Osteoblast (primary cell): ENCODE measurements around the gene ATRNL1. TPM values are rescaled to one million over a fixed set of nuclear protein-coding genes. Genes with fewer than 3 reads are reported as not detected.

ENCODE experiments used
- DNase-seq: peaks from one replicate; pipeline ENCODE4 v3.0.0; 2011; ENCODE audit warnings: low spot score, mixed read lengths; ENCODE audit not compliant: insufficient read length; ENCODE audit errors: missing footprints
- H2AFZ ChIP-seq: 2 replicates; pipeline ENCODE4 v1.6.0; 2011; ENCODE audit warnings: mild to moderate bottlenecking, low read length
- H3K27ac ChIP-seq: 2 replicates; pipeline ENCODE4 v1.5.1; 2011; ENCODE audit warnings: mild to moderate bottlenecking, low read depth, low read length, moderate library complexity
- H3K27me3 ChIP-seq: 2 replicates; pipeline ENCODE4 v1.6.0; 2012; ENCODE audit warnings: mild to moderate bottlenecking, control low read depth, inconsistent platforms, low read length, moderate library complexity; ENCODE audit not compliant: insufficient read depth
- H3K36me3 ChIP-seq: 2 replicates; pipeline ENCODE4 v1.5.1; 2011; ENCODE audit warnings: mild to moderate bottlenecking, low read length, control low read depth, moderate library complexity; ENCODE audit not compliant: insufficient read depth
- H3K4me1 ChIP-seq: 2 replicates; pipeline ENCODE4 v1.5.1; 2011; ENCODE audit warnings: mild to moderate bottlenecking, low read length, control low read depth, moderate library complexity; ENCODE audit not compliant: insufficient read depth
- H3K4me2 ChIP-seq: 2 replicates; pipeline ENCODE4 v1.6.0; 2011; ENCODE audit warnings: mild to moderate bottlenecking, low read length; ENCODE audit not compliant: insufficient read depth
- H3K4me3 ChIP-seq: fragments of 200-600 bp; sonication (generic); 3 replicates; pipeline ENCODE4 v1.5.1; 2012; ENCODE audit warnings: mild to moderate bottlenecking, low read length, inconsistent platforms; ENCODE audit not compliant: insufficient read depth
- H3K79me2 ChIP-seq: 2 replicates; pipeline ENCODE4 v1.6.0; 2012; ENCODE audit warnings: mild to moderate bottlenecking, low read length, control low read depth, inconsistent platforms; ENCODE audit not compliant: insufficient read depth
- H3K9me3 ChIP-seq: 2 replicates; pipeline ENCODE4 v1.5.1; 2011; ENCODE audit warnings: low read depth, low read length, control low read depth
- H4K20me1 ChIP-seq: 2 replicates; pipeline ENCODE4 v1.6.0; 2012; ENCODE audit warnings: mild to moderate bottlenecking, low read length, control low read depth; ENCODE audit not compliant: insufficient read depth
- CTCF ChIP-seq: IDR thresholded peaks from 2 replicates; pipeline ENCODE4 v1.5.1; 2011; ENCODE audit warnings: mild to moderate bottlenecking, low read depth, low read length, moderate library complexity; ENCODE audit errors: extremely low read depth
- total RNA-seq: library from RNA; depleted of rRNA; stranded (reverse); fragments of >200 nt; gene quantifications from 2 replicates; pipeline ENCODE4 v1.2.3, GENCODE V29; 2012

Gene ATRNL1
- total RNA-seq, 1 donor: 1.4 TPM

DNA sequence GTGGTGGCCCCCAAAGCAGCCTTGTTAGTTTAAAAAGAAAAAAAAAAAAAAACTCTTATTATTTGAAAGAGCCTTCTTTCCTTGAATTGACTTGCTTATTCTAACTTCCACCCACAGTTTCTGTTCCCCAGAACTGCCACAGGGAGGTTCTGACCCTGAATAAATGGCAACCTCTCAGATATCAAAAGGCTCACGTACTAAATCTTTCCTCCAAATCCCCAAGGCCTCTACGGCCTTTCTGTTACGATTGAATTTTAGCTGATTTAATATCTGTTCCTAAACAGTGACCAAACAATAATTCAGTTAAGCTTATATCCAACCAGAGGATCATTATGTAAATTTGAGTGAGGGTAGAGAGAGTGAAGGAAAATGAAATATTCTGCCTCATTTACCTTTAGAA is 697.1 kb downstream of the ATRNL1 start:
- DNase-seq: no peak
- Histone ChIP-seq H3K4me3 (no peak overlapping the region), H4K20me1 (no peaks in the 10 kb centered on the region), H3K27me3 (no peaks in the 10 kb centered on the region), H3K79me2 (no peaks in the 10 kb centered on the region), H3K9me3 (no peaks in the 10 kb centered on the region), H3K27ac (no peak overlapping the region), H3K36me3 (no peaks in the 10 kb centered on the region), H3K4me2 (no peak overlapping the region), H3K4me1 (no peaks in the 10 kb centered on the region), H2AFZ (no peak overlapping the region)
- TF ChIP-seq CTCF: no peak

- H3K9me3 ChIP-seq: no peaks in the 10 kb centered on the region
- no peaks in the 10 kb centered on the region for H3K27me3 ChIP-seq
- no peaks in the 10 kb centered on the region for H3K36me3 ChIP-seq
- no peak for DNase-seq
- H3K4me1 ChIP-seq: no peaks in the 10 kb centered on the region
- no peak overlapping the region for H3K4me2 ChIP-seq
- H2AFZ ChIP-seq: no peak overlapping the region
- no peak overlapping the region for H3K27ac ChIP-seq
- H4K20me1 ChIP-seq: no peaks in the 10 kb centered on the region
- no peak for TF ChIP-seq CTCF
- no peak overlapping the region for H3K4me3 ChIP-seq
- H3K79me2 ChIP-seq: no peaks in the 10 kb centered on the region
These were observed 702.8 kb downstream of the ATRNL1 start for GRCh38 chr10:115795964-115796363.

DNA sequence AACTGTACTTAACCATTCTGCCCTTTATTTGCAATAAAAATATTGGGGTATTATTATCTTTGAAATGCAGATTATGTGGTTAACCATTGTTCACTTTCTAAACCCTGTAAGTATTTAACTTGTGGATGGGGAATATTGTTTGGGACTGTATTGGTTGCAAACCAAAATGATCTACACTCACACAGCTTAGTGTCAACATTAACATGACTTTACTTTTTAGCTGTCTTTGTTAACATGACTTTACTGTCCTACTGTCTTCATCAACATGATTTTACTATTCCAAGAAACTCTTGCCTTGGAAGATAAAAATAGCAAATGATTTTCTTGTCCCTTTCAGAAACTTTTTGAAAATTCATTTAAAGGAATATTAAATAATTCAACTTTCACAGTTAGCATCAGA is 708.3 kb downstream of the ATRNL1 start:
- DNase-seq: no peak
- no peak overlapping the region for H3K4me2 ChIP-seq
- H3K4me3 ChIP-seq: no peak overlapping the region
- H3K36me3 ChIP-seq: no peaks in the 10 kb centered on the region
- no peaks in the 10 kb centered on the region for H3K79me2 ChIP-seq
- H3K4me1 ChIP-seq: no peaks in the 10 kb centered on the region
- H3K27ac ChIP-seq: no peak overlapping the region
- TF ChIP-seq CTCF: no peak
- H4K20me1 ChIP-seq: no peaks in the 10 kb centered on the region
- H2AFZ ChIP-seq: no peak overlapping the region
- H3K27me3 ChIP-seq: no peaks in the 10 kb centered on the region
- H3K9me3 ChIP-seq: no peaks in the 10 kb centered on the region

DNA sequence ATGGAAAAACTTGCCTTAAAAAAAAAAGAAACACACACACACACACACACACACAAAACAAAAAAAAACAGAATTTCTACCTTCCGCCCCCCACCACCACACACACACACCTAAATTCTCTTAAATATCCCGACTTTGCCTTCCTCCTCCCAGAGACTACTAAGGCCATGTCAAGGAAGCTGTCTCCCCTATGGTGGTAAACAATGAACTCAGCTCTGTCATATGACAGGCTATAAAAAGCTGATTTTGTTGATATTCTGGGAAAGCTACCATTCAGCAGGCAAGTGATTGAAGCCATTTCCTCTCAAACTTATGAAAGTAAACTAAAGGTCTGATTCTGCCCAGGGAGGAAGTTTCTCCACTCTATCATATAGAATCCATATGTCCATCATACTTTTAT is 708.8 kb downstream of the ATRNL1 start:
- no peak overlapping the region for H3K4me2 ChIP-seq
- H3K9me3 ChIP-seq: no peaks in the 10 kb centered on the region
- DNase-seq: no peak
- H3K36me3 ChIP-seq: no peaks in the 10 kb centered on the region
- H3K27ac ChIP-seq: no peak overlapping the region
- H3K4me3 ChIP-seq: no peak overlapping the region
- no peaks in the 10 kb centered on the region for H3K27me3 ChIP-seq
- no peaks in the 10 kb centered on the region for H3K79me2 ChIP-seq
- H3K4me1 ChIP-seq: no peaks in the 10 kb centered on the region
- H2AFZ ChIP-seq: no peak overlapping the region
- TF ChIP-seq CTCF: no peak
- H4K20me1 ChIP-seq: no peaks in the 10 kb centered on the region
